ENCODE measurements around the gene NOS2. TPM values are rescaled to one million over a fixed set of nuclear protein-coding genes. Genes with fewer than 3 reads are reported as not detected.
A peak's percentile ranks its signal among the peaks of the same experiment; 100 is the strongest.
"Not testable (repeated sequence)": the region's sequence is repeated elsewhere in the genome, so short reads cannot be mapped to it uniquely, and the experiment has no call there.

Gene NOS2
- 1.8 TPM for total RNA-seq

- DNase-seq, result no peak
These were observed at the start of gene NOS2 for GRCh38 chr17:27800522-27800921. NOS2 (minus strand) TSS chr17:27800529; CDS start chr17:27798809, 1,720 bp downstream.

GRCh38 chr17:27849474-27850185 lies 49.3 kb upstream of the NOS2 start:
- peak; percentile 41 for DNase-seq

- peak; percentile 92 for DNase-seq
These were observed 48.6 kb upstream of the NOS2 start for GRCh38 chr17:27848931-27849330.

- not testable (repeated sequence) for DNase-seq
These were observed 46.5 kb upstream of the NOS2 start for GRCh38 chr17:27846808-27847307.

- DNase-seq, result no peak
These were observed 45.8 kb upstream of the NOS2 start for GRCh38 chr17:27846042-27846655.

- peak; percentile 30 for DNase-seq
These were observed 45.1 kb upstream of the NOS2 start for GRCh38 chr17:27845264-27846041.

- DNase-seq, result no peak
These were observed 40.4 kb upstream of the NOS2 start for GRCh38 chr17:27840688-27841087.

- DNase-seq, result not testable (repeated sequence)
These were observed 40.0 kb upstream of the NOS2 start for GRCh38 chr17:27840406-27840678.

- peak; percentile 61 for DNase-seq
These were observed 39.5 kb upstream of the NOS2 start for GRCh38 chr17:27839571-27840405.

- DNase-seq, result not testable (repeated sequence)
These were observed 38.3 kb upstream of the NOS2 start for GRCh38 chr17:27838607-27839006.

- not testable (repeated sequence) for DNase-seq
These were observed 37.4 kb upstream of the NOS2 start for GRCh38 chr17:27837769-27838168.

GRCh38 chr17:27836651-27837050 lies 36.3 kb upstream of the NOS2 start:
- DNase-seq, result no peak

GRCh38 chr17:27834571-27834970 lies 34.2 kb upstream of the NOS2 start:
- DNase-seq, result no peak

GRCh38 chr17:27832831-27833230 lies 32.5 kb upstream of the NOS2 start:
- no peak for DNase-seq

- DNase-seq, result peak; percentile 52
These were observed 29.6 kb upstream of the NOS2 start for GRCh38 chr17:27829888-27830287.

GRCh38 chr17:27829143-27829711 lies 28.9 kb upstream of the NOS2 start:
- DNase-seq, result not testable (repeated sequence)

GRCh38 chr17:27825459-27825858 lies 25.1 kb upstream of the NOS2 start:
- DNase-seq, result no peak

- DNase-seq, result no peak
These were observed 24.4 kb upstream of the NOS2 start for GRCh38 chr17:27824745-27825144.

GRCh38 chr17:27824176-27824715 lies 23.9 kb upstream of the NOS2 start:
- DNase-seq, result peak; percentile 24

GRCh38 chr17:27822108-27822507 lies 21.8 kb upstream of the NOS2 start:
- DNase-seq, result not testable (repeated sequence)

- DNase-seq, result no peak
These were observed 21.0 kb upstream of the NOS2 start for GRCh38 chr17:27821318-27821717.

- no peak for DNase-seq
These were observed 18.8 kb upstream of the NOS2 start for GRCh38 chr17:27819145-27819544.

Data from tongue (tissue), 2 donors.